ENCODE measurements around the gene PRELP. TPM values are rescaled to one million over a fixed set of nuclear protein-coding genes. Genes with fewer than 3 reads are reported as not detected.

Gene PRELP
- total and polyA plus RNA-seq, 9 of the 15 experiments (the other 6 are each of a cell fraction or from before 2014, with no cell fraction given), result 0.04 TPM; not detected in 8

GRCh38 chr1:203537806-203538464, 62.3 kb downstream of the PRELP start:
- FAIRE-seq, result no peak
- intact Hi-C loops (cut with micrococcal nuclease) (no loop called here), in situ Hi-C loops (cut with MboI) (no loop called here)
- peaks cover 0 to under 1% of the 10 kb centered on the region in 2 experiments; a peak in 1 of 5 replicates for H3K4me1 ChIP-seq (replicated peaks in 1 of 2; ENCODE audit: control insufficient read depth in 2 of 2, insufficient read depth in 2 of 2, low read length in 2 of 2)
- ATAC-seq, result no peak
- no peak for DNase-seq (ENCODE audit: extremely low read depth in 1 of 4, low spot score in 3 of 4)
- no peaks in the 10 kb centered on the region for H3K9me1 ChIP-seq (ENCODE audit: control insufficient read depth, insufficient read depth, low read length)
- H4K20me1 ChIP-seq (replicated peaks; ENCODE audit: control insufficient read depth, insufficient read depth, low read length), result no peaks in the 10 kb centered on the region
- no peak overlapping the region for H3K4me3 ChIP-seq
- TF ChIP-seq ZNF24 (IDR thresholded peaks at IDR 0.05) (no peak), ZNF121 (CRISPR knock-in tag; conservative IDR thresholded peaks at IDR 0.05) (no peak)
- H3K79me2 ChIP-seq (ENCODE audit: control insufficient read depth, insufficient read depth, low read length), result no peaks in the 10 kb centered on the region
- no peak overlapping the region for H2AFZ ChIP-seq (ENCODE audit: low read depth, low read length)
- no peaks in the 10 kb centered on the region for H3K9me3 ChIP-seq (replicated peaks; ENCODE audit: control insufficient read depth, insufficient read depth, low read depth, low read length)
- CTCF ChIA-PET (ENCODE audit: low intra/inter-chr PET ratio), result no interaction called here
- H3K36me3 ChIP-seq (ENCODE audit: control insufficient read depth, insufficient read depth, low read length), result no peaks in the 10 kb centered on the region
- 4% methylated on average over 5 of the region's 5 CpGs for WGBS (ENCODE audit: insufficient coverage, low coverage, missing lambda C conversion rate)
- no peak overlapping the region for H3K9ac ChIP-seq (ENCODE audit: insufficient read depth in 1 of 2, low read depth in 2 of 2, low read length in 2 of 2)
- no TSS peak for BruUV-seq (replicated peaks)
- no peak overlapping the region for H3K27ac ChIP-seq (ENCODE audit: extremely low read depth, low read depth, low read length)
- H3K27me3 ChIP-seq (ENCODE audit: control insufficient read depth in 2 of 2, insufficient read depth in 2 of 2, low read length in 2 of 2), result peaks cover 23 to 34% of the 10 kb centered on the region in 2 experiments
- H3K4me2 ChIP-seq (ENCODE audit: insufficient read depth, low read length), result no peak overlapping the region
- POLR2A ChIA-PET, result interaction anchor here (1.6 kb wide), 1 partner anchor 11 kb away, joined by 6 read pairs; no protein-coding TSS in a partner anchor

GRCh38 chr1:203538726-203539125, 63.1 kb downstream of the PRELP start:
- TF ChIP-seq MYBL2 (IDR thresholded peaks at IDR 0.05; ENCODE audit: low read depth), result no peak
- TF ChIP-seq MYBL2 (CRISPR knock-in tag; IDR thresholded peaks at IDR 0.05; ENCODE audit: borderline replicate concordance), result no peak
- no peak for TF ChIP-seq HNRNPK (IDR thresholded peaks at IDR 0.05; ENCODE audit: low read depth, low read length, poor library complexity, severe bottlenecking)
- POLR2A ChIA-PET, result interaction anchor here (0.8 kb wide), 1 partner anchor 12 kb away, joined by 3 read pairs; no protein-coding TSS in a partner anchor
- H3K27ac ChIP-seq (ENCODE audit: extremely low read depth, low read depth, low read length), result no peak overlapping the region

More at GRCh38 chr1:203538726-203539125, 63.1 kb downstream of the PRELP start:
- no peaks in the 10 kb centered on the region for H4K20me1 ChIP-seq (replicated peaks; ENCODE audit: control insufficient read depth, insufficient read depth, low read length)
- H3K4me1 ChIP-seq (replicated peaks in 1 of 2; ENCODE audit: control insufficient read depth in 2 of 2, insufficient read depth in 2 of 2, low read length in 2 of 2), result peaks cover 0 to 2% of the 10 kb centered on the region in 2 experiments; a peak in 1 of 5 replicates
- no peak for FAIRE-seq
- no peaks in the 10 kb centered on the region for H3K9me3 ChIP-seq (replicated peaks; ENCODE audit: control insufficient read depth, insufficient read depth, low read depth, low read length)
- in situ Hi-C loops (cut with MboI), result no loop called here
- H2AFZ ChIP-seq (ENCODE audit: low read depth, low read length), result no peak overlapping the region
- CTCF ChIA-PET (ENCODE audit: low intra/inter-chr PET ratio), result no interaction called here
- ATAC-seq, result no peak
- H3K79me2 ChIP-seq (ENCODE audit: control insufficient read depth, insufficient read depth, low read length), result no peaks in the 10 kb centered on the region
- 4% methylated on average over 1 of the region's 1 CpG for WGBS (ENCODE audit: insufficient coverage, low coverage, missing lambda C conversion rate)
- no peak overlapping the region for H3K4me2 ChIP-seq (ENCODE audit: insufficient read depth, low read length)
- no peak overlapping the region for H3K9ac ChIP-seq (ENCODE audit: insufficient read depth in 1 of 2, low read depth in 2 of 2, low read length in 2 of 2)
- no peaks in the 10 kb centered on the region for H3K36me3 ChIP-seq (ENCODE audit: control insufficient read depth, insufficient read depth, low read length)
- BruUV-seq (replicated peaks), result no TSS peak
- no peaks in the 10 kb centered on the region for H3K9me1 ChIP-seq (ENCODE audit: control insufficient read depth, insufficient read depth, low read length)
- DNase-seq (ENCODE audit: extremely low read depth in 1 of 4, low spot score in 3 of 4), result no peak
- intact Hi-C loops (cut with micrococcal nuclease), result no loop called here
- peaks cover 20 to 28% of the 10 kb centered on the region in 2 experiments for H3K27me3 ChIP-seq (ENCODE audit: control insufficient read depth in 2 of 2, insufficient read depth in 2 of 2, low read length in 2 of 2)
- H3K4me3 ChIP-seq, result no peak overlapping the region
